ENCODE measurements around the gene YWHAQ. TPM values are rescaled to one million over a fixed set of nuclear protein-coding genes. Genes with fewer than 3 reads are reported as not detected.

Gene YWHAQ
- polyA plus RNA-seq, 1 of the 3 experiments (the other 2 are of a cell fraction) = 240 TPM

GRCh38 chr2:9675415-9676351 is 44.9 kb upstream of the YWHAQ start (continued):
- TF ChIP-seq EZH2phosphoT487 (IDR thresholded peaks at IDR 0.05; ENCODE audit: borderline replicate concordance, low read depth) (no peak), RXRA (IDR thresholded peaks at IDR 0.05; ENCODE audit: borderline replicate concordance, low read depth) (peak; percentile 72; the same call in 1 of the 2 replicates), GATA2 (CRISPR knock-in tag; IDR thresholded peaks at IDR 0.05) (no peak), FOXJ3 (CRISPR knock-in tag; IDR thresholded peaks at IDR 0.05) (no peak), CTCF (IDR thresholded peaks at IDR 0.05) (0 out of 2 replicates have a peak, but pooled peaks have one; percentile 6), RAD21 (IDR thresholded peaks at IDR 0.05; ENCODE audit: low read length) (no peak), ELF1 (IDR thresholded peaks at IDR 0.05) (no peak), RCOR1 (IDR thresholded peaks at IDR 0.05; ENCODE audit: low read length) (no peak), SMC3 (IDR thresholded peaks at IDR 0.05; ENCODE audit: low read depth, low read length) (no peak)

GRCh38 chr2:9674891-9675414 is 44.2 kb upstream of the YWHAQ start:
- H3K79me2 ChIP-seq (ENCODE audit: insufficient read depth) = no peaks in the 10 kb centered on the region
- DNase-seq = no peak
- H3K9me2 ChIP-seq = no peaks in the 10 kb centered on the region
- peaks cover 26% of the 10 kb centered on the region for H3F3A ChIP-seq (replicated peaks; ENCODE audit: insufficient read depth)
- no peaks in the 10 kb centered on the region for H3K9me3 ChIP-seq
- no peaks in the 10 kb centered on the region for H4K20me1 ChIP-seq (ENCODE audit: insufficient read depth)
- H3K27ac ChIP-seq (ENCODE audit: low read depth in 2 of 2, low read length in 1 of 2) = peak overlapping the region in 1 of 2 experiments; percentile 88; a peak in 2 of 4 replicates
- peak overlapping the region in 1 of 2 experiments; percentile 60; a peak in 1 of 4 replicates for H3K4me3 ChIP-seq (ENCODE audit: low read depth in 2 of 2, low read length in 1 of 2)
- 71% methylated on average over 5 of the region's 5 CpGs for WGBS (ENCODE audit: low lambda C conversion rate)
- no peaks in the 10 kb centered on the region for H3K27me3 ChIP-seq (ENCODE audit: insufficient read depth)
- peaks cover 20 to 24% of the 10 kb centered on the region in 2 experiments; a peak in 3 of 4 replicates for H3K4me1 ChIP-seq (ENCODE audit: control insufficient read depth in 1 of 2, insufficient read depth in 2 of 2, low read depth in 1 of 2, low read length in 1 of 2)
- peak overlapping the region; percentile 63; the same call in 1 of the 2 replicates for H3K9ac ChIP-seq
- ChIA-PET POLR2A (no interaction called here), CTCF (interaction anchor here (0.6 to 1.5 kb wide), 4 partner anchors 19 to 388 kb away, joined by 3 to 5 read pairs (median 4); no protein-coding TSS in a partner anchor)
- no peaks in the 10 kb centered on the region for H3K36me3 ChIP-seq (replicated peaks in 1 of 2; ENCODE audit: control insufficient read depth in 1 of 2, insufficient read depth in 2 of 2, low read length in 1 of 2)
- H3K4me2 ChIP-seq = peak overlapping the region; percentile 78
- peak overlapping the region; percentile 83; the same call in 1 of the 2 replicates for H2AFZ ChIP-seq (ENCODE audit: low read depth)
- TF ChIP-seq USF1 (IDR thresholded peaks at IDR 0.05; ENCODE audit: borderline replicate concordance, low read depth) = no peak
- no peak for TF ChIP-seq REST (IDR thresholded peaks at IDR 0.05; ENCODE audit: low read depth, low read length)
- no peak for TF ChIP-seq RCOR1 (IDR thresholded peaks at IDR 0.05; ENCODE audit: low read length)
- no peak for TF ChIP-seq RXRA (IDR thresholded peaks at IDR 0.05; ENCODE audit: borderline replicate concordance, low read depth)
- TF ChIP-seq SIN3A (IDR thresholded peaks at IDR 0.05; ENCODE audit: borderline replicate concordance, low read depth, low read length) = no peak
- no peak for TF ChIP-seq NFIC (IDR thresholded peaks at IDR 0.05; ENCODE audit: borderline replicate concordance)
- no peak for TF ChIP-seq RAD21 (IDR thresholded peaks at IDR 0.05; ENCODE audit: low read length)
- TF ChIP-seq FOXJ3 (CRISPR knock-in tag; IDR thresholded peaks at IDR 0.05) = no peak
- TF ChIP-seq ZBTB33 (IDR thresholded peaks at IDR 0.05; ENCODE audit: borderline replicate concordance, low read depth) = no peak
- no peak for TF ChIP-seq MAX (IDR thresholded peaks at IDR 0.05; ENCODE audit: low read depth)
- no peak for TF ChIP-seq CTCF (IDR thresholded peaks at IDR 0.05)
- TF ChIP-seq YY1 (IDR thresholded peaks at IDR 0.05; ENCODE audit: low read depth) = no peak

All from SK-N-SH (cell line).